Astrocyte of the cerebellum (primary cell): ENCODE measurements around the gene GLOD4.

Experiments used
- DNase-seq: peaks from one replicate; pipeline ENCODE4 v3.0.0-alpha.2; 2011; ENCODE audit warnings: low read depth
- H3K4me3 ChIP-seq: 2 replicates; pipeline ENCODE4 v1.5.1; 2011; ENCODE audit warnings: mild to moderate bottlenecking, low read depth, low read length, moderate library complexity
- in situ Hi-C: cut with HindIII; loops from 2 replicates; pipeline ENCODE4 v1.10.0; 2017; ENCODE audit warnings: low sequenced_read_pairs
- TF ChIP-seq, protein P1 (sequence below): IDR thresholded peaks from 2 replicates; pipeline ENCODE4 v1.5.1; 2012; ENCODE audit warnings: low read length, low read depth, moderate library complexity, mild to moderate bottlenecking; ENCODE audit errors: missing control alignments

GLOD4 gene

DNA sequence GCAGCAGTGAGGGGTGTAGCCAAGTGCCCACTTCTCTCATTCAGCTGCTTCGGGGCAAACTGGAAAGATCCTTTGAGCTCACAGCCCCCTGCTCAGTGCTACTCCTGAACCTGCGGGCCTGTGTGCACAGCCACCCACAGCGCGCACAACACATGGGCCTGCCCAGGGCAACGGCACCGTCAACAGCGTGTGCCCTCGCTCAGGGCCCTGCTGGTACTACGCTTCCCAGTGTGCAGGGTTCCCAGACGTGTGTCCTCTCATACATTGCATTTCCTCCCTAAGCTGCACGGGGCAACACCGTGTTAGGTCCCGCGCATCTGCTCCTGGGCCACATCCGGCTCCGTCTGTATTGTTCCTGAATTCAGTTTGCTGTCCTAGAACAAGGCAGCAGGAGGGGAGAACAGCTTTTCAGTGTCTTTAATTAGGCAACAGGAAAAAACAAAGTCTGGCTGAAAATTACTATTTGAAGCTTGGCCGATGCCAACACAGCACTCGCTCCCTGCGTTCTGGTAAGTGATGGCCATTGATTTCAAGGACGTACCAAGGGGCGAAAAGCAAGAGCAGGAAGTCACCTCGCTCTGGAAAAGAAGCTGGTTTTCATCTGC lies 15.3 kb upstream of the GLOD4 start:
- no peak overlapping the region for H3K4me3 ChIP-seq
- DNase-seq, result no peak
- TF ChIP-seq, protein P1, sequence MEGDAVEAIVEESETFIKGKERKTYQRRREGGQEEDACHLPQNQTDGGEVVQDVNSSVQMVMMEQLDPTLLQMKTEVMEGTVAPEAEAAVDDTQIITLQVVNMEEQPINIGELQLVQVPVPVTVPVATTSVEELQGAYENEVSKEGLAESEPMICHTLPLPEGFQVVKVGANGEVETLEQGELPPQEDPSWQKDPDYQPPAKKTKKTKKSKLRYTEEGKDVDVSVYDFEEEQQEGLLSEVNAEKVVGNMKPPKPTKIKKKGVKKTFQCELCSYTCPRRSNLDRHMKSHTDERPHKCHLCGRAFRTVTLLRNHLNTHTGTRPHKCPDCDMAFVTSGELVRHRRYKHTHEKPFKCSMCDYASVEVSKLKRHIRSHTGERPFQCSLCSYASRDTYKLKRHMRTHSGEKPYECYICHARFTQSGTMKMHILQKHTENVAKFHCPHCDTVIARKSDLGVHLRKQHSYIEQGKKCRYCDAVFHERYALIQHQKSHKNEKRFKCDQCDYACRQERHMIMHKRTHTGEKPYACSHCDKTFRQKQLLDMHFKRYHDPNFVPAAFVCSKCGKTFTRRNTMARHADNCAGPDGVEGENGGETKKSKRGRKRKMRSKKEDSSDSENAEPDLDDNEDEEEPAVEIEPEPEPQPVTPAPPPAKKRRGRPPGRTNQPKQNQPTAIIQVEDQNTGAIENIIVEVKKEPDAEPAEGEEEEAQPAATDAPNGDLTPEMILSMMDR, result no peak
- in situ Hi-C loops, result loop anchor here (5.0 to 25.0 kb wide), 2 partner anchors 75 to 190 kb away; partner anchors contain the start of genes NXN and TIMM22

DNA sequence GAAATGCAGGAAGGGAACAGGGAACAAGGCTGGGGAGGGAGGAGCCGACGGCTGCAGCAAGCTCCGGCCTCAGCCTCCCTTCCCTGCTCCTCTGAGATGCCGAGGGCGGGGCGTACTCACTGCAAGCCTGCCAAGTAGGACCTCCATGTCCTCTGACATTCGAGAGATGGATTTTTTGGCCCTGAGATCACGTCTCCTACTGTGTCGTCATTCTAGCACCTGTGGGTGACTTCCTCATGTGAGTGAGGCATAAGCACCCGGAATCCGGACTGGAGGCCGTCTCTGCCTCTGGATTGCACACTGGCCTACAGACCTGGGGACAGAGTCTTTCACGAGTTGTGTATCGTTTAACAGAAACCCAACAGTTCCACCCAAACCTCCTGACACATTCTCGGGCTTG lies 14.5 kb upstream of the GLOD4 start:
- DNase-seq, result no peak
- in situ Hi-C loops, result loop anchor here (5.0 to 25.0 kb wide), 2 partner anchors 76 to 191 kb away; partner anchors contain the start of genes NXN and TIMM22
- TF ChIP-seq, protein P1, result no peak
- H3K4me3 ChIP-seq, result no peak overlapping the region

DNA sequence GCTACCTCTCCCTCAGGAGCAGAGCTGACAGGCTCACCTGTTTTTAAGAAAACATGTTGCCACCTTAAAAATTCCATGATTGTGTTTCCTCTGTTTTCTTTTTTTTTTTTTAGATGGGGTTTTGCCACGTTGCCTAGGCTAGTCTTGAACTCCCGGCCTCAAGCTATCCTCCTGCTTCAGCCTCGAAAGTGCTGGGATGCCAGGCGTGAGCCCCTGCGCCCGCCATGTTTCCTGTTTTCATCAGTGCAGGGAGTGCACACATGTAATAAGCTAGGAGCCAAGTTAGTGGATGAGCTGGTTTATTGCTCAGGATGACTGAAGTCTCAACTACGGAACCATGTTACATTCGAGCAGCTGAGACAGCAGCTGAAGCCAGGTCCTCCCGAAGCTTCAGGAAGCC lies 13.6 kb upstream of the GLOD4 start:
- no peak overlapping the region for H3K4me3 ChIP-seq
- no peak for DNase-seq
- in situ Hi-C loops, result loop anchor here (5.0 to 25.0 kb wide), 2 partner anchors 77 to 192 kb away; partner anchors contain the start of genes NXN and TIMM22
- TF ChIP-seq, protein P1, result no peak

DNA sequence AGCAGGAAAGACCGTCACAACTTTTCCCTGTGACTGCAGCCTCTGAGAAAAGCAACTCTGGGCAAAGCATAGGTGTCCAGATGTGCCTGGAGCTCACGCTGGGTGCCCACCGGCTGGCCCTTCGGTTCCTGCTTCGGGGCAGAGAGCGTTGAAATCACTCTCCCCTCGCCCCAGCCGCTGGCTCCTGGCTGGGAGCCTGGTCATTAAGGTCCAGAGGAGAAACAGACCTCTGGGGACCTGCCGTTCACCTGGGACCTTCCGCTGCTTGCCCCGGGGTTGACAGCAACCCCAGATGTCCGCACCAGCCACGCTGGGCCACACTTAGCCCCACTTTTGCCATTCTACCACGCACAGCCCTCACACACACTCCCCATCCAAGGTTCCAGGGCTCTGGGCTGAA lies 13.2 kb upstream of the GLOD4 start:
- TF ChIP-seq, protein P1, result no peak
- no peak for DNase-seq
- H3K4me3 ChIP-seq, result no peak overlapping the region
- in situ Hi-C loops, result loop anchor here (5.0 to 25.0 kb wide), 2 partner anchors 77 to 192 kb away; partner anchors contain the start of genes NXN and TIMM22

DNA sequence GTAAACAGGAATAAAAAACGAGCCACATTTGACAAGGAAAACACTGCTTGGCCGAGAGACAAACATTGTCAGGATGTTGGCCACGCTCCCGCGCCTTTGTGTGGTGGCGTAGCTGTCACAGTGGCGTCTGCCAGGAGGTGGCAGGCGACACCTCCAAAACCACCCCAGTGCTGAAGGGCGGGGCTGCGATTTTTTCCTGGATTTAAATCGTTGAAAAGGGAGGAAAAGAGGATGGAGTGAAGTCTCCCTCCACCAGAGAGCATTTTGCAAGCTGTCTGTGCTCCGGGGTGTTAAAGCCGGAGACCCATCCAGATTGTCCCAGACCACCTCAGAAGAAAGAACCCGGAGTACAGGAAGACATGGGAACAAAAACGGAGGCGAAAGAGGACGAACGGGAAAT lies 12.8 kb upstream of the GLOD4 start:
- TF ChIP-seq, protein P1, result peak; percentile 58
- in situ Hi-C loops, result loop anchor here (5.0 to 25.0 kb wide), 2 partner anchors 77 to 192 kb away; partner anchors contain the start of genes NXN and TIMM22
- no peak overlapping the region for H3K4me3 ChIP-seq
- DNase-seq, result peak; percentile 52

DNA sequence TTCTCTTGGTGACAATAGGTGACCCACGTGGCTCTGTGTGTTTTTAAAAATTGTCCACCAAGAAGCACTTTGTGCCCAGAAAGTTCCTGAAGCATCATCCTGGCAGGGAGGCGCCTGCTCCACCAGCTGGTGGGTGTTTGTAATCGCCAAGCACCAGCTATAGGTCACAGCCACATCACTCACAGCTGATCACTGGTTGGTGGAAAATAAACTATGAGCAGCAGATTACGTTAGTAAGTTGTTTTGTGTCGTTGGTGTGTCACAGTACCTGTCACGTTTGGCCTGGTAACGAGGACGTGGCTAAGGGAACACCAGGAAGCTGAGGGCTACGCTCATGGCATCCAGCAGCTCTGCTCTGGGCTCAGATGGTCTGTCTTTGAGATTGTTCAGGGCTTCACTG lies 10.2 kb upstream of the GLOD4 start:
- no peak for DNase-seq
- TF ChIP-seq, protein P1, result no peak
- in situ Hi-C loops, result loop anchor here (25.0 kb wide), 1 partner anchor 195 kb away; the partner anchor contains the start of genes NXN and TIMM22
- no peak overlapping the region for H3K4me3 ChIP-seq
